Measurements from ENCODE around the gene CCDC15.
"Not testable (repeated sequence)": the region's sequence is repeated elsewhere in the genome, so short reads cannot be mapped to it uniquely, and the experiment has no call there.

CCDC15 gene

DNA sequence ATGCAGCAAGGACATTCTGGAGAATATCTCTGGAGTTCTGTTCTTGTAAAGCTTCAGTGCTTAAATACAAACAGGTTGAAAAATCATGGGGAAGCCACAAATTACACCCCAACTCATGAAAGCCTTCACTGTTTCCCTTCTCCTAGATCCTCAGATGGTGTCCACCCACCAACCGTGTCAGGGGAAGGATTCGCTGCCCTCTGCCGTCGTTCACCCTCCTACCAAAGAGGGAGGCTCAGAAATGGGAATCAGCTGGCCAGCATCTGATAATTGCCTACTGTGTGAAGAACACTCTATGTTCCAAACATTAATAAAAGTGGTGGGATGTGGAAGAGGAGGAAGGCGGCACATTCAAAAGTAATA is 10.8 kb upstream of the CCDC15 start:
- DNase-seq, result no peak

DNA sequence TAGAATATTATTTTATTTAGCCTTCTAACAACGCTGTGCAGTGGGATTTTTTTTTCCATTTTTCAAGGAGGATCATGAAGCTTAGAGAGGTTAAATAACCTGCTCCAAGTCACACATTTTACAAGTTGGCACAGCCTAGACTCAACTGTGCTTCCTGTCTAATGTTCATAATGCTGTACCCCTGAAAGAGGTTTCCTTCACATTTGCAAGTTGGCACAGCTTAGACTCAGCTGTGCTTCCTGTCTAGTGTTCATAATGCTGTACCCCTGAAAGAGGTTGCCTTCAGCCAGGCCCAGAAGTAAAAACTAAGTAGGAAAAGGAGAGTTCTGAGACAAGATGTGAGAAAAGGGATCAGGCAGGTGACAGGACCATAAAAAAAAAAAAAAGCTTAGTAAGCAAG is 10.3 kb upstream of the CCDC15 start:
- no peak for DNase-seq

DNA sequence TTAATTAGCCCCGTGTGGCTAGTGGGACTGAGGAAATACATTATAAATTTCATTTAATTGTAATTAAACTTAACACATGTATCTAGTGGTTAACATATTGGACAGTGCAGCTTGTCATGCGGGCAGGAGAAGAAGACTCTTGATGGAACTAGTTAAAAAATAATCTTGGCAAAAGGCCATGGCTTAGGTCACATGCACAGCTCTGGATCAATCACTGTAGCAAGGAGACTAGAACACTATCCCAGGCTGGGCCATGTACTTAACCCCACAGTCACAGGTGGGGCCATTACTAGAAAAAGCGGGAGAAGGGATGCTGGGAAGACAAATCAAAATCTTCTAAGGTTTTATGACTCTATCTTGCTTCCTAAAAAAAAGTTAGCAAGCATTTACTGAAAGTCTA is 9.4 kb upstream of the CCDC15 start:
- DNase-seq, result no peak

DNA sequence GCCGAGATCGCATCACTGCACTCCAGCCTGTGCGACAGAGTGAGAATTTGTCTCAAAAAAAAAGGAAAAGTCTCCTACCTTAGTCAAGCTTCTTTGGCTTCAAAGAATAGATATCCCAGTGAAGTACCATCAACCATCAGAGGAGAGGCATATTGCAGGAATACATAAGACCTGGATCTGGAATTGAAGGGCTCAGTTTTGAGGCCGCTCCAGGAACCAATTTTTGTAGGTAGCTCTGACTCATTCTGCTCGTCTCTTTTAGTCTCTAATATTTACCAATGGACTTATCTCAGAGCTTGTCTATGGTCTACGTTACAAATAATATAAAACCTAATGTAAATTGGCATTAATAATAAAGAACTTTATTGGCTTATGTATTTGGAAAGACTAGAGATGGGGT is 8.2 kb upstream of the CCDC15 start:
- no peak for DNase-seq

DNA sequence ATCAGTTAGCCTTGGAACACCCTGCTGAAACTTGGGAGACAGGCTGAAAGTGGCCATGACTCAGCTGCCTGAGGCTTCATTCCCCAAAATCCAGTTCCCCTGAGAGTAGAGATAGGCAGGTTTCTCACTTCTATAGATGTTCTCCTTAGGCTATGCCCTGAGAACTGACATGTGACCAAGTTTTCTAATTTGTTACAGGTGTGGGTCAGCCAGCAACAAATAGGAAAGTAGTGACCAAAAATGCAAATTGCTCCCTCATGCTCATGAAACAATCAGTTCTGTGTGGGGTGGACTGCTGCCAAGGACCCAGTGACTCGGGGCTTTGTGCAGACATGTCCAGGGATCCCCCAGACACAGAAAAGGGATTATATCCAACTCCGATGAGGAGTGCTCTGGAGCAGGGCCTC is 7.3 kb upstream of the CCDC15 start:
- DNase-seq, result no peak

DNA sequence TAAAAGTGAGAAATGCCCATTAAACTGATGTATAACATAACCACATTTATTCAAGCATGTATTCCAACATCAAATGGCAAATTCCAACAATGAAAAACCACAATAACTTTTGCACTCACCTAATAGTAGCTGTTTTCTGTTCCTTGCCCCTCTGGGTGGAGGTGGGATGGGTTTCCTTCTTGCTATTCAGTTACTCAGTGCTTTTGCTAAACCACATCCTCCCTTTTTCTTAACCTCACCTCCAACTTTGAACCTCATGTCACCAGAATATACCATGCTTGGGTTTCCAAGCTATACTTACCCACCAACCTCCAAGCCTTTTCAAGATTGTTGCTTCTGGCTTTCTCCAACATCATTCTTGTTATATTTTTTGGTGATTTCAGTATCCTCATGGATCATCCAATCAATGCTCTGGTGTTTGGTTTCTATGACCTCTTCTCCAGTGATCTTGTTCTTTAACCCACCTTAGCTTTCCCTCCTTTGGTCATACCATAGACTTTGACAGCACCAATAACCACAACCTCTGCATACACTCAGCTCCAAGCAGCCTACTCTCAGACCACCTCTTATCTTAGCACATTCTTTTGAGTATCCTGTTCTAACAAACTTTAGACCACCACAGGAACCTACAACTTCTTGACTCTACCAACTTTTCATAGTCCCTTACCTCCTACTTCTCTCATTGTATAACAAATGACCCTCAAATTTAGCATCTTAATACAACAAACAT is 3.2 kb upstream of the CCDC15 start:
- DNase-seq, result no peak

DNA sequence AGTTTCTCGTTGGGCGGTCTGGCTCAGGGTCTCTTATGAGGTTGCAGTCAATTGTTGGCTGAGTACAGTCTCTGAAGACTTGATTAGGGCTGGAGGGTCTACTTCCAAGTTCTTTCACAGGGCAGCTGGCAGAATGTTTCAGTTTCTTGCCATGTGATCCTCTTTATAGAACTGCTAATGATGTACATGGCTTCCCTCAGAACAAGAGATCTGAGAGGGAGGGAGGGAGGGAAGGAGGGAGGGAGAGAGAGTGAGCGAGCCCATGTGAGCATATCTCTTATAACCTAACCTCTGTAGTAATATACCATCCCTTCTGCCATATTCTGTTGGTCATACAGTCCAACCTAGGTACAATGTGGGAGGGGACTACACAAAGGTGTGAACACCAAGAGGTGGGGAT is 2.7 kb upstream of the CCDC15 start:
- no peak for DNase-seq

DNA sequence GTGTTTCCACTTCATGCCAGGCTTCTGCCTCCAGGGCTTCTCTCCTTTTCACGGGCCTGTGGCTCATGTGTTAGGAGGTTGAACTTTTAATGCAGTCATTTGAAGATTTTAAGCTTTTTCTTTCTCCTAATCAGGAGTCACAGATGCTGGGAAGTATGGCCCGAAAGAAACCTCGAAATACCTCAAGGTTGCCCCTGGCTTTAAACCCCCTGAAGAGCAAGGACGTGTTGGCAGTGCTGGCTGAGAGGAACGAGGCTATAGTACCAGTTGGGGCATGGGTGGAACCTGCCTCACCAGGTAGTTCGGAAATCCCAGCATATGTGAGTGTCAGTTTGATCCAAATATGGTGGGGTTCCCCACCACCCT is 571 bp downstream of the CCDC15 start:
- no peak for DNase-seq

DNA sequence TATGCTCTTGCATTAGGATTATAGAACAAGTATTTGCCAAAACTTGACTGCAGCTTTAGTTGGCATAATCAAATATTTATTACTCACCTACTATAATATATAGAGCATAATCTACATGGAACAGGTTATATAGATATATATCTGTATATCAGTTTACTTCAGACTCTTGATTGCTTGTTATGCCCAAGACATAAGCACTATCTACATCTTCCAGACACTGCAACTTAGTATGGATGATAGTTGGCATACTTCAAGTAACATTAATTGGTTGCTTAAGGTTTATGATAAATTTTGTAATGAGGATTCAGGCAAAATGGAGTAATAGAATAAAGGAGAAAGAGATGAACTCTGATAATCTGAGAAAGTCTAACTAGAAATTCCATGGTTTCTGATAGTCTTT is 1.0 kb downstream of the CCDC15 start:
- no peak for DNase-seq

DNA sequence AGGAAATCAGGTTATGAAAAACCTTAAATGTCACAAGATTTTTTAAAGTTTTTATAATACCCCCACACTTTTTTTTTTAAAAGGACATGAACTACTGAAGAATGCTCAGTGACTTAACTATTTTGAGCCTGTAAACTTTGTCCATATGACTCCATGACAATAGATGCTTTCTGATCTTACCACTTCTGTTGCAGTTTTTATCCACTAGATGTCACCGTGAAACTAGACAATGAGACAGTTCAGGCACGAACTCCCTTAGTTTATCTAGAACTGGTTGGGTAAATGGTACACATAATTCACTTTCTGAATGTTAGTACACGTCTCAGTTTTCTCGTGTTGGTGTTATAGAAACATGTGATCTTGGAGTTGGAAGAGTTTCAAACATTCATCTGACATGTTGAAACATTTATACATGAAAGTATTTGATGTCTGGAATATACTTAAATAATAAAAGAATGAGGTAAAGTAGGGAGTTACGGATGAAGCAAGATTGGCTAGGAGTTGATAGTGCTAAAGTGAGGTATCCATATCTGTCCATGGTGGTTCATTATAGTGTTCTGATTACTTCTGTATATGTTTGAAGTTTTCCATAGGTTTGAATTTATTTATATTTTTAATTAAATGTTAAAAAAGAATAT is 8.1 kb downstream of the CCDC15 start:
- DNase-seq, result peak; percentile 41

DNA sequence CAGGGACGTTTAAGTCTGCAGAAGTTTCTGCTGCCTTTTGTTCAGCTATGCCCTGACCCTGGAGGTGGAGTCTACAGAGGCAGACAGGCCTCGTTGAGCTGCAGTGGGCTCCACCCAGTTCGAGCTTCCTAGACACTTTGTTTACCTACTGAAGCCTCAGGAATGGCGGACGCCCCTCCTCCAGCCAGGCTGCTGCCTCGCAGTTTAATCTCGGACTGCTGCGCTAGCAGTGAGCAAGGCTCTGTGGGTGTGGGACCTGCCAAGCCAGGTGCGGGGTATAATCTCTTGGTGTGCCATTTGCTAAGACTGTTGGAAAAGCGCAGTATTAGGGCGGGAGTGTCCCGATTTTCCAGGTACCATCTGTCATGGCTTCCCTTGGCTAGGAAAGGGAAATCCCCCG is 14.2 kb downstream of the CCDC15 start:
- not testable (repeated sequence) for DNase-seq

DNA sequence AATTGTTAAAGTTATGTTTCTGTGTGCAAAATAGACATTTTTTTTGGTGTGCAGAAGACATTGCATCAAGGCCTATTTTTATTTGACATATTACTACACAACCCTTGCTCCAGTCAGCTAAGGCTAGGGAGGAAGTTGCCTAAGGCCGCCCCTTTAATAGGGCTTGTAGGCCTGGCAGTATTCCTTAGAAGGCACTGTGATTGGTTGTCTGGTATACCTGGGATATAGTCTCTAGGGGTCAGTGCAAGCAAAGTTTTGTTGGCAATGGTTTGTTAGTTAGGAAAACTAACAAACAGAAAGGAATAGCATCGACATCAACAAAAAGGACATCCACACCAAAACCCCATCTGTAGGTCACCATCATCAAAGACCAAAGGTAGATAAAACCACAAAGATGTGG is 16.9 kb downstream of the CCDC15 start:
- no peak for DNase-seq

DNA sequence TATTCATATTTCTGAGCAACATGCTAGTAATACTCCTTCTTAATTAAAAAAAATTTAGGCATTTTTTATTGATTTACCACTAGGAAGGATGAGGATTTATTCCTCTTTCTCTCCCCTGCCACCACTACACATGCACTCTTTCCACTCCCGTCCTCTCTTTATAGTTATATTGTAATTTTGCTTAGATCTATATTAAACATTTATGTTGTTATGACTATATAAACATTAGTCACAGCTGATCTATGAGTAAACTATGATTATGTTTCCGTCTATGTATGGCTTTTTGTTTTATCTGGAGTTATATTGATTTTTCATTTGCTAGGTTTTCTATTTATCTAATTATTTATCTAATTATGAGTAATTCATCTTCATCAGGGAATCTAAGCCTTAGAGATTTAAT is 17.8 kb downstream of the CCDC15 start:
- no peak for DNase-seq

DNA sequence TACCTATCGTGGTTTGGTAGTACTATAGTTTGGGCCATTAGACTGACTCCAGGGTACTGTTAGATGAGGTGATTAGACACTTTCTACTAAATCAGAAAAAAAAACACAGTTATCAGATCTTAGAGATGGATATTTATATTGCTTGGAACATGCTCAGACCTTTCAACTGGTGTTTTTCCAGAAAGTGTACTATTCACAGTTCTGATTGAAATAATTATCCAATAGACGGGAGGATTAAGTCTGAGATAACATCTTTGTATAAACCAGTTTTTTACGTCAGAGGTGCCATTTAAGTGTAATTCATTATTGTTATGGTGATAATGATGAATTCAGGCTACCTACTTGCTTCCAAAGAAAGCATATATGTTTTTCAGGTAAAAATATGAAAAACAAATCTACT is 22.5 kb downstream of the CCDC15 start:
- DNase-seq, result no peak

DNA sequence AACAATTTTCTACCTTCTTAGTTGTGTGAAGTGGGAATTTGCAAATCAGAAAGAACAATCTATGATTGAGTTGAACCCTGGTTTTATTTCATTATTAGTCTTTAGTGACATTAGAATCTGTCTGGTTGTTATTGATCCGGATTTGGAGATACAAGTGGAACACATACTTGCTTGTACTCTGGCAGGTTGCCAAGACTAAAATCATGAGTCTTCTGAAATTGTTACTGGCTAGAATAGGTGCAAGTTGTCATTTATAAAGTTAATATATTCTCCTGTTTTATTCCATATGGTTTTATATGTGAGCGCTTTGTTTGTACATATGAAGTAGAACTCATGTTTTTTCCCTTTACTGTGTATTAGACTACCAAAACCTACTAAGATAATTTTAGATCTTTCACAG is 23.0 kb downstream of the CCDC15 start:
- no peak for DNase-seq

DNA sequence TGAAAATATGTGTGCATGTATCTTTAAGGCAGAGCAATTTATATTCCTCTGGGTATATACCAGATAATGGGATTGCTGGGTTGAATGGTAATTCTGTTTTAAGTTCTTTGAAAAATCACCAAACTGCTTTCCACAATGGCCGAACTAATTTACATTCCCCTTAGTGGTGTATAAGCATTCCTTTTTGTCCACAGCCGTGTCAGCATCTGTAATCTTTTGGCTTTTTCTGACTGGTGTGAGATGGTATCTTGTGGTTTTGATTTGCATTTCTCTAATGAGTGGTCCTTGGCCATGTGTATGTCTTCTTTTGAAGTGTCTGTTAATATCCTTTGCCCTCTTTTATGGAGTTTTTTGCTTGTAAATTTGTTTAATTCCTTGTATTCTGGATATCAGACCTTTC is 24.3 kb downstream of the CCDC15 start:
- DNase-seq, result no peak

DNA sequence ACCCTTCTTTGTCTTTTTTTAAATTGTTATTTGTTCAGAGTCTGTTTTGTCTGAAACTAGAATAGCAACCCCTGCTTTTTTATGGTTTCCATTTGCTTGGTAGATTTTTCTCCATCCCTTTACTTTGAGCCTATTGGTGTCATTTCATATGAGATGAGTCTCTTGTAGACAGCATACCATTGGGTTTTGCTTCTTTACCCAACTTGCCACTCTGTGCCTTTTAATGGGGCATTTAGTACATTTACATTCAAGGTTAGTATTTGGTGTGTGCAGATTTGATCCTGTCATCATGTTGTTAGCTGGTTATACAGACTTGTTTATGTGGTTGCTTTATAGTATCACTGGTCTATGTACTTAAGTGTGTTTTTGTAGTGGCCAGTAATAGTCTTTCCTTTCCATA is 28.0 kb downstream of the CCDC15 start:
- no peak for DNase-seq

DNA sequence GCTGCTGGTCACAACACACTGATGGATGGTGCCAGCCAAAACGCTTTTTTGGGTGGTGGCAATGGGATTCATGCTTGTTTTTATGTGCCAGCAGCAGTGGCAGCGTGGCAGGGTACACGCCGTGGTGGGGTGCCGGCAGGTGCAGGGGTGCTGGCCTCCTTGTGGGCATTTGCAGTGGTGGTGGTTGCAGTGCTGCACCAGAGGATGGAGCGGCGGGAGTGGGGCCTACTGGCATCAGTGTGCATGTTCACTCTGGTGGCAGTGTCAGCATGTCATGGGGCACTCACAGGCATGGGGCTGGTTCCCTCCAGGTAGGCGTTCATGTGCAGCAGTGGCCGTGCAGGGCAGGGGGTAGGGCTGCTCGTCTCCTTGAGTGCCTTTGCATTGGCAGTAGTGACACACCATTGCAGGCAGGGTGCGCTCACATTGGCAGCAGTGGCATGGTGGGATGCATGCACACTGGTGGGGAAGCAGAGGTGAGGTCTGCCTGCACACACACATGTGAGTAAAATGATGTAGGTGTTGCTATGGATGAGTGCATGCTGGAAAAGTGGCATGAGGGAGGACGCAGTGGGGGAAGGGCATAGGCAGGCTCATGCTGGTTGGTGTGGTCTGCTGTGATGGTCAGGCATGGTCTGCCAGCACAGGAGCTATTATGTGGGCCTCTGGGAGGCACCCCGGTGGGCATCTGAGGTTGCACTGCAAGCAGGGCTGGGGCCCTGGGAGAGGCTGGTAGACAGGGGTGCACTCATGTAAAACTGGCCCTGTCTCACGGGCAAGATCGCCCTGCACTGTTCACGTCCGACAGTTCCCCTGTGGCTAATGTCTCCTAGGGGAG is 29.9 kb downstream of the CCDC15 start:
- DNase-seq, result no peak

DNA sequence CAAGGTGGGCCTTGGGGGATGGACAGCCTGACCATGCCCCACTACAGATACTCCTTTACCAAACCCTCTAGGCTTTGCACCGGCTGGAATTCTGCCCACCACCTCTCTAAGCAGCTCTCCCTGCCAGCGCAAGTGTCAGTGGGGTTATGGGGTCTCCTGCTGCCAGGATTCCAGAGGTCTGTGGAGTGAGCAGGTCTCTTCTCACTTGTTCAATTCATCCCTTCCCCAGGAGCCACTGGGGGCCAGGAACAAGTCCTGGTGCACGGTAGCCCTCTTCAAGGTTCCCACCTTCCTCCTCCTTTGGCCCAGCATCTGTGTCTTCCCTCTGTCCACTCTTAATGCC is 30.5 kb downstream of the CCDC15 start:
- DNase-seq, result no peak

DNA sequence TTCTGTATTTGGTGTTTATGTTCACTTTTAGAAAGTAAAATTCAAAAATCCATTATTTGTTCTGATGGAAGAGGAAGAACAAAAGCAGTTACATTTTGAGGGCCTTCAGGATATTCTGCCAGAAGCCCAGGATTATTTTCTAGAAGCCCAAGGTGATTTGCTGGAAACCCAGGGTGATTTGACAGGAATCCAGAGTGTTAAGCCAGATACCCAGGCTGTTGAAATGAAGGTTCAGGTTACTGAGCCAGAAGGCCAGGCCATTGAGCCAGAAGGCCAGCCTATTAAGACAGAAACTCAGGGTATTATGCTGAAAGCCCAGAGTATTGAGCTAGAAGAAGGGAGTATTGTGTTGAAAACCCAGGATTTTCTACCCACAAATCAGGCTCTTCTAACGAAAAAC is 33.1 kb downstream of the CCDC15 start:
- no peak for DNase-seq

DNA sequence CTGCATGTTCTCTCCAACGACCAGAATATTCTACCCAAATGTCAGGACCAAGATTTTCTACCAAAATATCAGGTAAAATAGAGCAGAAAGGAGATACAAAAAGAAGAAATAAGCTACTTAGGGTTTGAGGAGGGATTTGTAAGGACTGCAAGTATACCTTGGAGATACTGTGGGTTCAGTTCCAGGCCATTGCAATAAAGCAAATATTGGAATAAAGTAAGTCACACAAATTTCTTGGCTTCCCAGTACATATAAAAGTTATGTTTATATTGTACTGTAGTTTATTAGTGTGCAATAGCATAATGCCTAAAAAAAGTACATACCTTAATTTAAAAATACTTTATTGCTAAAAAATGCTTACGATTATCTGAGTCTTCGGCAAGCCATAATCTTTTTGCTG is 34.1 kb downstream of the CCDC15 start:
- no peak for DNase-seq

DNA sequence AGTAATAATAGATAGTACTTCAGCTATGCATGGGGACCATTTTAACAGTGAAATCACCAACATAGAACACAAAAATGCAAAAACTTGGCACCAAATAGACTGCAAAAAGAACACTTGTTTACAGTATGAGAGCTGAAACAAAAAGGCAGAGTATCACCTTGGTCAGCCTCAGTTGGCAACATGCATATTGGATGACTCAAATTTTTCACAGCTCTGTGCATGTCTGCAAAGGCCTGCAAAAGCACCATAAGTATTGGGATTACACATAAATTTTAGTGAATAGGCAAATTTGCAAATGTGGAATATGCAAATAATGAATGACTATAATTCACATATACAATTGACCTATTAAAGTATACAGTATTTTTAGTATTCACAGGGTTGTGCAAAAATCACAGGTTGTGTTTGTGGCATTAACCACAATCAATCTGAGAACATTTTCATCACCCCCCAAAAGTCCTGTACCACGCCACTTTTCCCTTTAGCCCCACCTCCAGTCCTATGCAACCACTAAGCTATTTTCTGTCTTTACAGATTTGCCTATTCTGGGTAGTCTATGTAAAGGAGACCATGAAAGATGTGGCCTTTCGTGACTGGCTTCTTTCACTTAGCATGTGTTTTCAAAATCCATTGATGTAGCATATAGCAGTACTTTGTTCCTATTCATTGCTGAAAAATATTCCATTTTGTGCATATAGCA is 47.2 kb downstream of the CCDC15 start:
- DNase-seq, result no peak

DNA sequence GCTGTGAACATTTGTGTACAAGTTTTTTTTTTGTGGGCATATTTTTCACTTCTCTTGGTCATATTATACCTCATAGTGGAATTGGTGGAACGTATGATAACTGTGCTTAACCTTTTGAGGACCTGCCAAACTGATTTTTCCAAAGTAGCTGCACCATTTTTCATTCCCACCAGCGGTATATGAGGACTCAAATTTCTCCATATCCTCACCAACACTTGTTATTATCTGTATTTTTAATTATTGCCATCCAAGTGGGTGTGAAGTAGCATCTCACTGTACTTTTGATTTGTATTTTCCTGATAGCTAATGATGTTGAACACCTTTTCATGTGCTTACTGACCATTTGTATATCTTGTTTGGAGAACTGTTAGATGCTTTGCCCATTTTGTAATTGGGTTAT is 47.8 kb downstream of the CCDC15 start:
- DNase-seq, result no peak

DNA sequence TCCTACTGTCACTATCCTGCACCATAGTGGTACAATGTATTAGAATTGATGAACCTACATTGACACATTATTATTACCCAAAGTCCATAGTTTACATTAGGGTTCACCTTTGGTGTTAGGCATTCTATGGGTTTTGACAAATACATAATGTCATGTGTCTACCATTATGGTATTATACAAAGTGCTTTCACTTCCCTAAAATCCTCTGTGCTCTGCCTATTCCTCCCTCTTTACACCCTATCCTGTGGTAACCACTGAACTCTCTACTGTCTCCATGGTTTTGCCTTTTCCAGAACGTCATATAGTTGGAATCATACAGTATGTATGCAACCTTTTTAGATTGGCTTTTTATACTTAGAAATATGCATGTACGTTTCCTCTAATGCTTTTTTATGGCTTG is 51.5 kb downstream of the CCDC15 start:
- DNase-seq, result no peak
